HG03108 (cell line): ENCODE measurements around the gene GTF2F2.

Experiments
- ATAC-seq: cut with Tn5 transposase; IDR thresholded peaks from one replicate; pipeline ENCODE4 v1.9.1; 2021; ENCODE audit warnings: moderate library complexity; ENCODE audit not compliant: unreplicated experiment

GTF2F2 gene

DNA sequence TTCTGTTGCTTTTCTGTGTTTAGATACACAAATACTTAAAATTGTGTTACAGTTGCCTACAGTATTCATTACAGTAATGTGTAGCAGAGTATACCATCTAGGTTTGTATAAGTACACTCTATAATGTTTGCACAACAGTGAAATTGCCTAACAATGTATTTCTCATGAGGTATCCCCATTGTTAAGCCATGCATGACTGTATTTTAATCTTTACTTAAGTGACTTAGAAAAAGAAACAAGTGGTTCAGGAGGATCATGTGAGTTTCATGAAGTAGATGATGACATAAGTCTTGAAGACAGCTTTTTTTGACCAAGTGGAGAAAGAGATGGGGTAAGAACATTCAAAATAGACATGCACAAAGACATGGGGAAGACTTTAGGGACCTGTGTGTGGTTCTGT lies 88.9 kb downstream of the GTF2F2 start:
- ATAC-seq: no peak

GRCh38 chr13:45215392-45216077 lies 95.2 kb downstream of the GTF2F2 start:
- no peak for ATAC-seq

DNA sequence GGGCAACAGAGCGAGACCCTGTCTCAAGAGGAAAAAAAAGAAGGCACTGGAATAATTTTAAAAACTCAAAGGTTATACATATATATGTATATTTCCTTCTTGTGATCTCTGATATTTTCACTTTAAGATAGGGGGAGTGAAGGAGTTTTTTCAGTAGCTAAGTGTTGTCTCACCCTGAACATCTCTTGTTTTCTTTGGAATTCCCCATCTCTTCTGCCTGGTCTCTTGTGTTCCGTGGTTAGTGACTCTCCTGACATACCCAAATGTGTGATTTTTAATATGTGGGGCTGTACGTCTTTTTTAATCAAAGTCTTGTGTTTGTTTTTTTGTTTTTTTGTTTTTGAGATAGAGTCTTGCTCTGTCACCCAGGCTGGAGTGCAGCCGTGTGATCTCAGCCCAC lies 95.9 kb downstream of the GTF2F2 start:
- ATAC-seq: no peak

DNA sequence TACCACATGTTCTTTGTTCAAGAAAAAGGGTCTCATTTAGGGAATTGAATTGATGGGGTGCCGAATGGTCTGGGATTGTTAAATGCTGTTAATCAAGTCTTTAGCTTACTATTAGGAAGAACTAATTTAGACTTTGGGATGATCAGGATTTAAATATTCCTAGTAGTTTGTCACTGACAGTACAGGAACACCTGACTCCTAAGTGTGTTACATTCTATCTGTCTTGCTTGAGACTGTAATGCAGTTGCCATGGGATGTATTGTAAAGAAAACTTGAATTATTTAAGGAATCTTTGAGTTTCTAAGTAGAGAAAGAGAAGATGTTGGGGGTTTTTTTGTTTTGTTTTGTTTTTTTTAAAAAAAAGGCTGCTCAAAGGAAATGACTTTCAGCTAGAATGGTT lies 98.4 kb downstream of the GTF2F2 start:
- ATAC-seq: no peak

DNA sequence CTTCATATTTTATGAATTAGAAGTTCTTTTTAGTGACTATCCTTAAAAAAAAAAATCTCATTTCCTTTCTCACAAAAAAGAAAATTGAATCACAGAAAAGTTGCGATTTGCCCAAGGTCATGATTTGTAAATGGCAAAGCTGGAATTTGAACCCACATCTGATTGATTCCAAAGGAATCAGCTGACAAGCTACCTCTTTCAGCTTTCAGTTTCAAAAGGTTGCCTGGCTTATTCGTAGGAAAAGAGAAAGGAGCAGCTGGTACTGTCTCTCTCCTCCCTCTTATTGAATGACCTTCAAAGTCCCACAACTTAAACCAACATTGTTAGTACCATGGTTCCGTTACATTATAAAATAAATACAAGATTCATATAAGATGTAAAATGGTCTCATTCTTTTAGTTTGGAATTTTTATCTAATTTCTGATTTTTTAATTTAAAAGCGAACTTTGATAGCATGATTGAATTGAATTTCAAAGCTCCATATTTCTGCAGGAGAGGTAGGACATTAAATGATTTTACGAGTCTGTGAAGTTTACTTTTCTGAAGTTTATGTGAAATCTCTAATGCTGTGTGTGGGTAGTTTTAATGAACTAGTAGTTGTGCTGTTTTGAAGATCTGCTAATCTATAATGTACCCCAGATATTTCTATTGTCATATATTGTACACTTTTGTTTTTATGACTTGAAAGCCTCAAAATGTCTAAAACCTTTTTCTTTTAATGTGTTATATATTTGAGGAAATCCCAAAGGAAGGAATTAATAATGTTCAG lies 99.0 kb downstream of the GTF2F2 start:
- ATAC-seq: no peak

GRCh38 chr13:45219938-45220375 lies 99.6 kb downstream of the GTF2F2 start:
- ATAC-seq: no peak

DNA sequence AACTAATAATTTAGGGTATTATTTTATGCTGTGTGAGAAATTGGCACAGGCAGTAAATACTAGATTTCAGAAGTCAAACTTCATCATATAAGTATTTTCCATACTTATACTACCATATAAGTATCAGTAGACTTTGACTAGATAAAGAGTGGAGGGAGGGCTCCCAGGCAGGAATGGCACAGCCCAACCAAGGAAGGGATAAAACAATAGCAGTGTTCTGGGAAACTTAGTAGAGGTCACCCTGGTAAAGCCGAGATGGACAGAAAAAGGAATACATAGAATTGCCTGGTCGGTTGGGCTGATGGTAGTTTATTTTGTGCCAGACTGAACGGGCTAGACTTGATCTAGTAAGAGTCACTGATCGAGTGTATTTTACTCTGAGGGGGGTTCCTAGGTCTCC lies 100.1 kb downstream of the GTF2F2 start:
- ATAC-seq: no peak

- ATAC-seq: no peak
Measured at GRCh38 chr13:45222516-45222915, 102.2 kb downstream of the GTF2F2 start.

- no peak for ATAC-seq
Measured at GRCh38 chr13:45222919-45223318, 102.6 kb downstream of the GTF2F2 start.

DNA sequence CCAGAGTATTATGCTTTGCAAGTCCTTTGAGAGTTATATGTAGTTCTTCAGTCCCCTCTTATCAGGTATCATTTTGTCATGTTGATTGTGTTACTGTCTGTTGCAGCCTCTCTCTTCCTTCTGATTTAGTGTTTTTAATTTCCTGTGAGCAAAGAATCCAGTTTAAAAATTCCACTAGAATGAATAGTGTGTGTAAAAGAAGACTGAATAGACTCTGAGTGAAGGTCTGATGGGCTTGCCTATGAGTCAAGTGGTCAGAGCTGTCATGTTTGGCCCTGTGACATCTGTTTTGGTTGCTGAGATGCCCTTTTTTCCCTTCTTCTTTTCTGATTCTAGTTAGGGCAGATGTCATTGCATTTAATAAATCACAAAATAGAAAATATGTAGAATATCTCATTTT lies 103.9 kb downstream of the GTF2F2 start:
- ATAC-seq: no peak

DNA sequence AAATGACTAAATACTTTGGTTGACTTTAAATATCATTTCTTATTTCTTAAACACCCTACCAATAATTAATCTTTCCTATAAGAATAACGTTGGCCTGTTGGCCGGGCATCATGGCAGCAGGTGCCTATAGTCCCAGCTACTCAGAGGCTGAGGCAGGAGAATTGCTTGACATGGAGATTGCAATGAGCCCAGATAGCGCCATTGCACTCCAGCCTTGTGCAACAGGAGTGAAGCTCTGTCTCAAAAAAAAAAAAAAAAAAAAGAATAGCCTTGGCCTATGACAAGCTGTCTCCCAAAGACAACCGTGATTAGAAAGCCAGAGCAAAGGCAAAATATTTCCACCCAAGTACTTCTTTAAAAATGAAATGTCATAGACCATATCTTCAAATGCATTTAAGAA lies 105.1 kb downstream of the GTF2F2 start:
- no peak for ATAC-seq

DNA sequence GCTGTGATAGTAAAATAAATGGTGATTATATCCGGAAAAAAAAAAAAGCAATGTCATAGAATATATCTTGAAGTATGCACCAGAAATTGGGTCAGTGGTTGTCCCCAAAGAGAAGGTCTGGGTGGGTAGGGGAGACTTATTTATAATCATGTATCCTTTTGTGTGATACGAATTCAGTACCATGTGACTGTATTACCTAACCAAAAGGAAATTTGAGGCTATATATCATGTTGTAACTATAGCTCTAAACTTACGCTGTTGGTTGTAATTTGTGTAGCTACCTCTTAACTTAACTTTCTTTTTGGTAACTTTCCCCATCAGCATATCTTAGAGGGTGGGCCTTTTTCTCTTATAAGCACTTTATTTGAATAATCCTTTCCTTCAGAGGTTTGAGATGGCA lies 105.7 kb downstream of the GTF2F2 start:
- ATAC-seq: no peak

- no peak for ATAC-seq
Measured at GRCh38 chr13:45228002-45228401, 107.7 kb downstream of the GTF2F2 start.

- ATAC-seq: no peak
Measured at GRCh38 chr13:45229172-45229571, 108.9 kb downstream of the GTF2F2 start.

GRCh38 chr13:45231305-45231704 lies 111.0 kb downstream of the GTF2F2 start:
- no peak for ATAC-seq

- no peak for ATAC-seq
Measured at GRCh38 chr13:45231722-45232121, 111.4 kb downstream of the GTF2F2 start.

DNA sequence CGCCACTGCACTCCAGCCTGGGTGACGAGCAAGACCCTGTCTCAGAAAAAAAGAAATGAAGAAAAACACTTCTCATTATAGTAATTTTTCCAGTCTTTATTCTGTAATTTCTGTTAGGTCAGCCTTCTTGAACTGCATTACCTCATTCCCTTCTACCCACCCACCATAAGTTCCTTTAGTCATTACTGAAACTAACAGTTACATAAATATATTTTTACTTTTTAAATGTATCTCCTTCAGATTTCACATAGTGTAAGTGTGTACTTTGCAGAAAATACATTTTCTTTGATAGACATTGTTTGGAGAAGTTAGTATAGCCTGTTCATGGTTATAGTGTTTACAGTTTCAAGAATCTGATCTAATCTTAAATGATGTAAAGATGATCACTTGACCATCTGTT lies 112.3 kb downstream of the GTF2F2 start:
- no peak for ATAC-seq

DNA sequence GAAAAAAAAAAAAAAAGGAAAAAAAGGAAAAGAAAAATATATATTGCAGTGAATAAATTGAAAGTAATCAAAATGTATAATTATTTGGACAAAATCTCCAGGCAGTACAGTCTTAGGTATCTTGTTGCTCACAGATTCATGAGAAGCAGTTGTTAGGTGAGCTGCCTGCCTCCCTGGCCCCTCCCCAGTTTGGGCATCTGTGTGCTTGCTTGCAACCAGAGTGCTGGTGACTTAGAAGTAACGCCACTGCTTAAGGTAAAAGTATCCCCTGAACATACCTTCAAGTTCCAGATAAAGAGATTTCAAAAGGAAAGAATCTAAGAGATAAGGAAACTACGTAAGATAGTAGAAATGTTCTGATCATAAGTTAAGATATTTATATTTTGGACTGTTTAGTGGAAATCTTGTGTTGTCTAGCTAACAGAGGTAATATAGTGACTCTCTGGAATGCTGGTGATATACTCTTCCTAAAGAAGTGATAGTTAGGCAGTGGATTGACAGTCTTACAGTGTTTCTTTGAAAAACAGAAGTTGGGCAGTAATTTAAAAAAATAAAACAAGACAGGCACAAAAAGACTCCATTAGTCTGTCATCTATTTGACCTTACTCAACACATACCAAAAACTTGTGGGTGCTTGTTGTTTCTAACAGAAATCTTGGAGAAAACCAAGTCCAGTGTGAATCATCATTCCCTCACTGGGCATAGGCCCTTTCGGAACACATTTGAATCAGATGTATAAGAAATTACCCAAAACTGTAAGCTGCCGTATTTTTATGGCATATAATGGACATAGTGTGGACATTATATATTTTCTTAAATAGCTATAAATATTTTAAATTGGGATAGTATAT lies 118.9 kb downstream of the GTF2F2 start:
- no peak for ATAC-seq

GRCh38 chr13:45240143-45240542 lies 119.8 kb downstream of the GTF2F2 start:
- ATAC-seq: no peak

- no peak for ATAC-seq
Measured at GRCh38 chr13:45242070-45242469, 121.8 kb downstream of the GTF2F2 start.

DNA sequence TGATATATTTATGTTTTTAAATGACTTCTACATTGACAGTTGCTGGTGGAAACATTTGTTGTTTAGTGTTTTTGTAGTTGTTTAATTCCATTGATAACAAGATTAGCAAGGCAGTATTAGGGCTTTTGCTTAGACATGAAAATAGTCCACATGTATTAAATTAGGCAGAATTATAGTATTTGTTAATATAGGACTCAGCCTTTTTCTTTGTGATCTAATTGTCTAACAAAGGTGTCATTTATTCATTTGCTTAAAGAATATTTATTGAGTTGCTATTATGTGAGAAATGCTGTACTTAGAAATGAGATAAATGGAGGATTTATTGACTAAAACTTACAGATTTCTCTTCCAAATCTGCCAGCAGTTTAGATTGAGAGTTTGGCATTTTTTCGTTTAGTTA lies 122.2 kb downstream of the GTF2F2 start:
- no peak for ATAC-seq

DNA sequence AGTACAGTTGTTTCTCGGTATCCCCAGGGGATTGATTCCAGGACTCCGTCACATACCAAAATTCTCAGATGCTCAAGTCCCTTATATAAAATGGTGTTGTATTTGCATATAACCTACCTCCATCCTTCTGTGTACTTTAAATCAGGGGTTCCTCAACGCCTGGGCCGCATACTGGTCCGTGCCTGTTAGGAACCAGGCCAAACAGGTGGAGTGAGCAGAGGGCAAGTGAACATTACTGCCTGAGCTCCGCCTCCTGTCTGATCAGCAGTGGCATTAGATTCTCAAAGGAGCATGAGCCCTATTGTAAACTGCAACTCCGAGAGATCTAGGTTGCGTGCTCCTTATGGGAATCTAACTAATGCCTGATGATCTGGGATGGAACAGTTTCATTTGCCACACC lies 122.8 kb downstream of the GTF2F2 start:
- ATAC-seq: no peak
